ENCODE results near the gene LIN7C. TPM values are rescaled to one million over a fixed set of nuclear protein-coding genes. Genes with fewer than 3 reads are reported as not detected.

The LIN7C gene
- total and polyA plus RNA-seq, 2 of the 13 experiments (the other 11 are each of a cell fraction or from before 2014, with no cell fraction given), result 14.8 to 37.2 TPM

- ChIA-PET POLR2A (interaction anchor here (1.8 to 1.9 kb wide), 2 partner anchors 13 to 64 kb away, joined by 12 to 17 read pairs; partner anchors contain the start of gene LGR4), CTCF (ENCODE audit: low intra/inter-chr PET ratio, low total read pairs) (no interaction called here)
- WGBS (ENCODE audit: low lambda C conversion rate), result 90% methylated on average over 6 of the region's 6 CpGs
- intact Hi-C loops (cut with micrococcal nuclease; ENCODE audit: unreplicated experiment) (no loop called here), in situ Hi-C loops (cut with HindIII; ENCODE audit: extremely low pct_ligation_motif_present, low pct_unique_long_range_greater_than_20kb) (no loop called here)
- no peaks in the 10 kb centered on the region for H3K9me3 ChIP-seq (ENCODE audit: low read length)
- no peak for DNase-seq (ENCODE audit: low spot score)
- no peak for FAIRE-seq
- no peak for ATAC-seq
- no peaks in the 10 kb centered on the region for H3K27me3 ChIP-seq (ENCODE audit: control insufficient read depth in 1 of 2, insufficient read depth in 2 of 2, low read length in 2 of 2)
- no peak for TF ChIP-seq ISL2 (CRISPR knock-in tag; IDR thresholded peaks at IDR 0.05)
- peak; percentile 57 for TF ChIP-seq DBP (CRISPR knock-in tag; IDR thresholded peaks at IDR 0.05; ENCODE audit: not compliant biosample characterization)
- 0 out of 2 replicates have a peak, but pooled peaks have one; percentile 22 for TF ChIP-seq ZNF777 (CRISPR knock-in tag; IDR thresholded peaks at IDR 0.05)
- TF ChIP-seq ZNF460 (CRISPR knock-in tag; IDR thresholded peaks at IDR 0.05; ENCODE audit: borderline replicate concordance), result no peak
- no peak for TF ChIP-seq RXRB (CRISPR knock-in tag; IDR thresholded peaks at IDR 0.05; ENCODE audit: borderline replicate concordance)
- H3K79me2 ChIP-seq (ENCODE audit: insufficient read depth, low read length), result peaks cover 99% of the 10 kb centered on the region
- peak overlapping the region; percentile 93 for H3K27ac ChIP-seq (ENCODE audit: extremely low read length, insufficient read depth, low read length)
- no peak overlapping the region for H3K4me3 ChIP-seq (replicated peaks in 1 of 3; ENCODE audit: insufficient read depth in 1 of 3, low read depth in 2 of 3, low read length in 3 of 3)
- peaks cover 15% of the 10 kb centered on the region for H4K20me1 ChIP-seq (ENCODE audit: insufficient read depth, low read length)
- no peak overlapping the region for H3K4me2 ChIP-seq (ENCODE audit: low read depth, low read length)
- H3K9ac ChIP-seq (ENCODE audit: insufficient read depth, low read depth, low read length), result no peak overlapping the region
- peaks cover 100% of the 10 kb centered on the region for H3K4me1 ChIP-seq (ENCODE audit: insufficient read depth, low read length)
- H3K36me3 ChIP-seq (replicated peaks in 1 of 2; ENCODE audit: control insufficient read depth in 1 of 2, insufficient read depth in 2 of 2, low read length in 2 of 2), result peaks cover 0 to 1% of the 10 kb centered on the region in 2 experiments; a peak in 2 of 5 replicates
- H2AFZ ChIP-seq (ENCODE audit: low read length), result no peak overlapping the region
- BruUV-seq (replicated peaks), result no TSS peak
Measured at GRCh38 chr11:27459191-27459590, 47.4 kb downstream of the LIN7C start.

- H3K36me3 ChIP-seq (replicated peaks in 1 of 2; ENCODE audit: control insufficient read depth in 1 of 2, insufficient read depth in 2 of 2, low read length in 2 of 2), result peaks cover 0 to 1% of the 10 kb centered on the region in 2 experiments; a peak in 2 of 5 replicates
- intact Hi-C loops (cut with micrococcal nuclease; ENCODE audit: unreplicated experiment) (no loop called here), in situ Hi-C loops (cut with HindIII; ENCODE audit: extremely low pct_ligation_motif_present, low pct_unique_long_range_greater_than_20kb) (no loop called here)
- no peaks in the 10 kb centered on the region for H3K9me3 ChIP-seq (ENCODE audit: low read length)
- FAIRE-seq, result no peak
- ATAC-seq, result no peak
- H3K9ac ChIP-seq (ENCODE audit: insufficient read depth, low read depth, low read length), result no peak overlapping the region
- no peak overlapping the region for H3K4me3 ChIP-seq (replicated peaks in 1 of 3; ENCODE audit: insufficient read depth in 1 of 3, low read depth in 2 of 3, low read length in 3 of 3)
- H3K79me2 ChIP-seq (ENCODE audit: insufficient read depth, low read length), result peaks cover 100% of the 10 kb centered on the region
- H3K4me1 ChIP-seq (ENCODE audit: insufficient read depth, low read length), result peaks cover 95% of the 10 kb centered on the region
- BruUV-seq (replicated peaks), result no TSS peak
- no peak overlapping the region for H2AFZ ChIP-seq (ENCODE audit: low read length)
- CTCF ChIA-PET (ENCODE audit: low intra/inter-chr PET ratio, low total read pairs), result no interaction called here
- 98% methylated on average over 2 of the region's 2 CpGs for WGBS (ENCODE audit: low lambda C conversion rate)
- no peaks in the 10 kb centered on the region for H3K27me3 ChIP-seq (ENCODE audit: control insufficient read depth in 1 of 2, insufficient read depth in 2 of 2, low read length in 2 of 2)
- H3K27ac ChIP-seq (ENCODE audit: extremely low read length, insufficient read depth, low read length), result no peak overlapping the region
- DNase-seq (ENCODE audit: low spot score), result no peak
- H3K4me2 ChIP-seq (ENCODE audit: low read depth, low read length), result no peak overlapping the region
- POLR2A ChIA-PET, result no interaction called here
- H4K20me1 ChIP-seq (ENCODE audit: insufficient read depth, low read length), result peaks cover 15% of the 10 kb centered on the region; the same call in 1 of the 2 replicates
- TF ChIP-seq SAP130 (CRISPR knock-in tag; IDR thresholded peaks at IDR 0.05; ENCODE audit: low read depth) (no peak), TAF1 (CRISPR knock-in tag; IDR thresholded peaks at IDR 0.05) (no peak), ZNF776 (CRISPR knock-in tag; IDR thresholded peaks at IDR 0.05) (no peak), CHCHD3 (CRISPR knock-in tag; IDR thresholded peaks at IDR 0.05) (no peak), DRAP1 (CRISPR knock-in tag; IDR thresholded peaks at IDR 0.05) (no peak), ZNF430 (CRISPR knock-in tag; IDR thresholded peaks at IDR 0.05) (no peak), ZBTB10 (CRISPR knock-in tag; IDR thresholded peaks at IDR 0.05; ENCODE audit: borderline replicate concordance) (no peak), PLRG1 (conservative IDR thresholded peaks at IDR 0.05) (no peak), ZNF101 (CRISPR knock-in tag; IDR thresholded peaks at IDR 0.05; ENCODE audit: borderline replicate concordance, low read depth) (no peak), HOMEZ (CRISPR knock-in tag; IDR thresholded peaks at IDR 0.05; ENCODE audit: low read depth) (no peak)
Measured at GRCh38 chr11:27458182-27458581, 48.4 kb downstream of the LIN7C start.
